Ramos (cell line): ENCODE results near the gene SERPING1.

Experiments
- in situ Hi-C: fragments of 300-500 bp; cut with MboI; formaldehyde crosslinking; loops from one replicate; pipeline ENCODE4 v1.14.3; 2022; ENCODE audit warnings: low sequenced_read_pairs; ENCODE audit not compliant: unreplicated experiment

The SERPING1 gene

GRCh38 chr11:57634311-57634710, 36.8 kb downstream of the SERPING1 start:
- in situ Hi-C loops = no loop called here

GRCh38 chr11:57635246-57635645, 37.8 kb downstream of the SERPING1 start:
- in situ Hi-C loops = no loop called here

GRCh38 chr11:57637626-57638004, 40.1 kb downstream of the SERPING1 start:
- in situ Hi-C loops = no loop called here

GRCh38 chr11:57638005-57638781, 40.7 kb downstream of the SERPING1 start:
- in situ Hi-C loops = no loop called here

GRCh38 chr11:57638811-57639320, 41.4 kb downstream of the SERPING1 start:
- in situ Hi-C loops = no loop called here

- in situ Hi-C loops = loop anchor here (5.0 kb wide), 3 partner anchors 67 to 292 kb away; no protein-coding TSS in a partner anchor
Observed at GRCh38 chr11:57639321-57640067, 42.0 kb downstream of the SERPING1 start.

GRCh38 chr11:57640068-57640800, 42.7 kb downstream of the SERPING1 start:
- in situ Hi-C loops = loop anchor here (5.0 kb wide), 3 partner anchors 68 to 293 kb away; no protein-coding TSS in a partner anchor

- in situ Hi-C loops = loop anchor here (5.0 kb wide), 3 partner anchors 69 to 294 kb away; no protein-coding TSS in a partner anchor
Observed at GRCh38 chr11:57641011-57641807, 43.7 kb downstream of the SERPING1 start.

GRCh38 chr11:57643802-57644201, 46.3 kb downstream of the SERPING1 start:
- in situ Hi-C loops = loop anchor here (5.0 kb wide), 3 partner anchors 72 to 297 kb away; no protein-coding TSS in a partner anchor

GRCh38 chr11:57644748-57645688, 47.5 kb downstream of the SERPING1 start:
- in situ Hi-C loops = loop anchor here (5.0 kb wide), 3 partner anchors 73 to 298 kb away; no protein-coding TSS in a partner anchor

- in situ Hi-C loops = no loop called here
Observed at GRCh38 chr11:57645689-57646085, 48.2 kb downstream of the SERPING1 start.

GRCh38 chr11:57646194-57646798, 48.8 kb downstream of the SERPING1 start:
- in situ Hi-C loops = no loop called here

GRCh38 chr11:57646799-57647303, 49.4 kb downstream of the SERPING1 start:
- in situ Hi-C loops = no loop called here

GRCh38 chr11:57647372-57647771, 49.9 kb downstream of the SERPING1 start:
- in situ Hi-C loops = no loop called here

- in situ Hi-C loops = no loop called here
Observed at GRCh38 chr11:57647960-57648800, 50.7 kb downstream of the SERPING1 start.

GRCh38 chr11:57648801-57649735, 51.6 kb downstream of the SERPING1 start:
- in situ Hi-C loops = no loop called here
